K562 (cell line): ENCODE results near the gene SSTR5. TPM values are rescaled to one million over a fixed set of nuclear protein-coding genes. Genes with fewer than 3 reads are reported as not detected.

Experiments
- ATAC-seq: fragments of 200-7000 bp; cut with Tn5 transposase; 3 replicates; pipeline ENCODE4 v1.9.1; 2020; ENCODE audit warnings: moderate library complexity
- BruUV-seq: library from RNA; stranded (reverse); fragments of 400-500 nt; replicated peaks from 2 replicates; lab custom pipeline; 2021; lab: Mats Ljungman, UMichigan
- CTCF ChIA-PET: fragments of 300-600 bp; formaldehyde crosslinking; extraction: SDS; loops from one replicate; lab custom pipeline; 2021; ENCODE audit warnings: low intra/inter-chr PET ratio; lab: Yijun Ruan, JAX
- POLR2A ChIA-PET: fragments of 300-600, 350-650 bp; sonication (Branson Sonifier 250); formaldehyde crosslinking; extraction: SDS; loops from one replicate; lab custom pipeline; 2021; ENCODE audit warnings: antibody characterized with exemption, inconsistent platforms; lab: Yijun Ruan, JAX
- DNase-seq, 4 experiments: peaks; one replicate each; pipeline versions ENCODE4 v3.0.0 to v3.0.0-alpha.2; 2011 to 2018; ENCODE audit warnings: low spot score in 3 of 4, mixed read lengths in 3 of 4; ENCODE audit errors: extremely low read depth in 1 of 4
- FAIRE-seq: peaks from 2 replicates; lab custom pipeline; 2011; peaks lifted over from hg19 to GRCh38; lab: Jason Lieb, UNC
- H2AFZ ChIP-seq: 2 replicates; pipeline ENCODE4 v1.6.0; 2011; ENCODE audit warnings: low read depth, low read length, control low read depth, inconsistent platforms
- H3K27ac ChIP-seq: fragments of 200-600 bp; 3 replicates; pipeline ENCODE4 v1.8.0; 2011; ENCODE audit warnings: low read depth, mild to moderate bottlenecking, control low read depth, inconsistent platforms, low read length, moderate library complexity, mixed read lengths; ENCODE audit errors: extremely low read depth
- H3K27me3 ChIP-seq, 2 experiments: fragments of 300-600 bp in 1 of 2; 2 replicates in 1 of 2; 3 replicates in 1 of 2; pipeline versions ENCODE4 v1.6.0 to v1.8.0; 2011; ENCODE audit warnings: inconsistent platforms in 2 of 2, low read length in 2 of 2, mild to moderate bottlenecking in 1 of 2, mixed read lengths in 1 of 2, moderate library complexity in 1 of 2; ENCODE audit not compliant: control insufficient read depth in 2 of 2, insufficient read depth in 2 of 2
- H3K36me3 ChIP-seq: fragments of 300-600 bp; 3 replicates; pipeline ENCODE4 v1.8.0; 2011; ENCODE audit warnings: mild to moderate bottlenecking, low read length, inconsistent platforms; ENCODE audit not compliant: control insufficient read depth, insufficient read depth
- H3K4me1 ChIP-seq, 2 experiments: fragments of 200-600 bp in 1 of 2; replicated peaks in 1 of 2; 2 replicates in 1 of 2; 3 replicates in 1 of 2; pipeline versions ENCODE4 v1.5.1 to v1.8.0; 2011; ENCODE audit warnings: inconsistent platforms in 2 of 2, low read length in 2 of 2, mild to moderate bottlenecking in 1 of 2, mixed read lengths in 1 of 2, moderate library complexity in 1 of 2; ENCODE audit not compliant: control insufficient read depth in 2 of 2, insufficient read depth in 2 of 2
- H3K4me2 ChIP-seq: 2 replicates; pipeline ENCODE4 v1.6.1; 2011; ENCODE audit warnings: low read length, control low read depth, inconsistent platforms, mixed read lengths; ENCODE audit not compliant: insufficient read depth
- H3K4me3 ChIP-seq: fragments of 200-600 bp; sonication (generic), shearing (Covaris generic); 2 replicates; pipeline ENCODE4 v1.5.1; 2016; ENCODE audit warnings: control low read depth, inconsistent platforms
- H3K79me2 ChIP-seq: fragments of 200-600 bp; 3 replicates; pipeline ENCODE4 v1.8.0; 2011; ENCODE audit warnings: low read length, inconsistent platforms; ENCODE audit not compliant: control insufficient read depth, insufficient read depth
- H3K9ac ChIP-seq, 2 experiments: 2 replicates each; pipeline versions ENCODE4 v1.6.0 to v1.6.1; 2011; ENCODE audit warnings: low read depth in 2 of 2, low read length in 2 of 2, control low read depth in 1 of 2, inconsistent platforms in 1 of 2, mild to moderate bottlenecking in 1 of 2, mixed read lengths in 1 of 2; ENCODE audit not compliant: insufficient read depth in 1 of 2
- H3K9me1 ChIP-seq: one replicate; pipeline ENCODE4 v1.6.0; 2011; ENCODE audit warnings: inconsistent platforms, mild to moderate bottlenecking, low read length, moderate library complexity; ENCODE audit not compliant: control insufficient read depth, insufficient read depth
- H3K9me3 ChIP-seq: replicated peaks from 2 replicates; pipeline ENCODE4 v1.5.1; 2011; ENCODE audit warnings: low read depth, low read length, inconsistent platforms; ENCODE audit not compliant: control insufficient read depth, insufficient read depth
- H4K20me1 ChIP-seq: replicated peaks from 2 replicates; pipeline ENCODE4 v1.6.1; 2011; ENCODE audit warnings: low read length, inconsistent platforms, mixed read lengths; ENCODE audit not compliant: control insufficient read depth, insufficient read depth
- ATF7 ChIP-seq: fragments of 450-650 bp; IDR thresholded peaks from 2 replicates; pipeline ENCODE4 v1.7.1; 2014; ENCODE audit warnings: mild to moderate bottlenecking, moderate library complexity
- E2F1 ChIP-seq: sonication (generic); formaldehyde crosslinking; IDR thresholded peaks from 2 replicates; pipeline ENCODE4 v1.8.1; 2023; ENCODE audit warnings: mild to moderate bottlenecking, missing genetic modification reagents, moderate library complexity
- EHMT2 ChIP-seq: fragments of 450-650 bp; IDR thresholded peaks from 2 replicates; pipeline ENCODE4 v1.6.1; 2018; ENCODE audit warnings: antibody characterized with exemption
- FOXK1 ChIP-seq: sonication (generic); formaldehyde crosslinking; IDR thresholded peaks from 2 replicates; pipeline ENCODE4 v1.8.0; 2022; ENCODE audit warnings: missing genetic modification reagents, mild to moderate bottlenecking, borderline replicate concordance
- HDGF ChIP-seq: fragments of 450-650 bp; IDR thresholded peaks from 2 replicates; pipeline ENCODE4 v1.6.1; 2016
- JUNB ChIP-seq: fragments of 450-650 bp; formaldehyde crosslinking; conservative IDR thresholded peaks from 2 replicates; pipeline ENCODE4 v1.4.0; 2020; ENCODE audit warnings: mild to moderate bottlenecking
- MAX ChIP-seq: sonication (generic); formaldehyde crosslinking; IDR thresholded peaks from 2 replicates; pipeline ENCODE4 v1.9.0; 2022; ENCODE audit warnings: mild to moderate bottlenecking, missing genetic modification reagents
- PHTF2 ChIP-seq: fragments of 250-450 bp; sonication (Bioruptor Pico); IDR thresholded peaks from 2 replicates; pipeline ENCODE4 v1.5.0; 2021; ENCODE audit warnings: mild to moderate bottlenecking
- POLR2H ChIP-seq: IDR thresholded peaks from 2 replicates; pipeline ENCODE4 v1.6.1; 2016; ENCODE audit warnings: missing genetic modification characterization, low read depth, mild to moderate bottlenecking, control low read depth, missing compliant biosample characterization, moderate library complexity
- SMAD4 ChIP-seq: fragments of 250-450 bp; sonication (Bioruptor Pico); conservative IDR thresholded peaks from 2 replicates; pipeline ENCODE4 v1.8.0; 2021; ENCODE audit warnings: inconsistent platforms, mild to moderate bottlenecking, moderate library complexity
- SRSF1 ChIP-seq: fragments of 200-400 bp; formaldehyde crosslinking; IDR thresholded peaks from 2 replicates; pipeline ENCODE4 v1.6.1; 2017; ENCODE audit warnings: mild to moderate bottlenecking, low read depth, low read length, moderate library complexity
- TAF15 ChIP-seq: fragments of 200-400 bp; formaldehyde crosslinking; IDR thresholded peaks from 2 replicates; pipeline ENCODE4 v1.6.1; 2017; ENCODE audit warnings: mild to moderate bottlenecking, low read depth, low read length, moderate library complexity
- TBL1XR1 ChIP-seq, 2 experiments: IDR thresholded peaks; 2 replicates each; pipeline ENCODE4 v1.6.1; 2012; ENCODE audit warnings: improper control_type of control experiment in 2 of 2, low read length in 2 of 2, mild to moderate bottlenecking in 1 of 2
- TEAD1 ChIP-seq, 2 experiments: fragments of 450-650 bp in 1 of 2; sonication (generic) in 1 of 2; formaldehyde crosslinking; IDR thresholded peaks; 2 replicates each; pipeline versions ENCODE4 v1.4.0 to v1.8.0; 2020 to 2022; ENCODE audit warnings: mild to moderate bottlenecking in 2 of 2, missing genetic modification reagents in 1 of 2
- UBTF ChIP-seq, 2 experiments: IDR thresholded peaks; 2 replicates each; pipeline ENCODE4 v1.6.1; 2012; ENCODE audit warnings: improper control_type of control experiment in 2 of 2, low read depth in 2 of 2, low read length in 2 of 2, borderline replicate concordance in 1 of 2
- YY1 ChIP-seq, 3 experiments: IDR thresholded peaks; 2 replicates each; pipeline ENCODE4 v1.6.1; 2011; ENCODE audit warnings: low read length in 2 of 3, mild to moderate bottlenecking in 2 of 3, moderate library complexity in 2 of 3, borderline replicate concordance in 1 of 3, control low read depth in 1 of 3, low read depth in 1 of 3; ENCODE audit not compliant: insufficient read depth in 3 of 3, insufficient replicate concordance in 2 of 3, control insufficient read depth in 1 of 3, insufficient read length in 1 of 3; ENCODE audit errors: extremely low read depth in 1 of 3
- ZNF146 ChIP-seq: IDR thresholded peaks from one replicate; pipeline ENCODE4 v1.6.1; 2018; ENCODE audit warnings: missing compliant biosample characterization; ENCODE audit not compliant: unreplicated experiment
- ZNF668 ChIP-seq: fragments of 250-450 bp; sonication (Bioruptor Pico); IDR thresholded peaks from 2 replicates; pipeline ENCODE4 v1.8.0; 2022; ENCODE audit warnings: mild to moderate bottlenecking, inconsistent platforms
- WGBS: fragments of 100-300 bp; shearing (Covaris generic); methylation state at CpG from one replicate; pipeline ENCODE4 v1.1.6; 2016; ENCODE audit warnings: low coverage, mixed read lengths; ENCODE audit not compliant: insufficient coverage; ENCODE audit errors: missing lambda C conversion rate; 5-methylcytosine and 5-hydroxymethylcytosine counted together
- in situ Hi-C: fragments of 300-500 bp; cut with MboI; formaldehyde crosslinking; loops from 4 replicates; pipeline ENCODE4 v1.15.0; 2018; ENCODE audit warnings: inconsistent platforms, mixed read lengths
- intact Hi-C: fragments of 100-400 bp; cut with micrococcal nuclease; formaldehyde crosslinking; loops from 2 replicates; pipeline ENCODE4 v1.14.2; 2022
- polyA plus RNA-seq, 8 experiments: library from polyadenylated mRNA; depleted of rRNA in 4 of 8; stranded (reverse) in 5 of 8; unstranded in 3 of 8; fragments of >200 nt; fragmentation: Nextera tagmentation in 2 of 8; fragmentation: Illumina TruSeq in 1 of 8; extraction: Ambion mirVana in 2 of 8; extraction: Trizol in 1 of 8; gene quantifications; 2 replicates each; pipeline versions ENCODE4 v1.2.1 to v1.2.3, GENCODE V29; 2011 to 2014; ENCODE audit warnings: inconsistent platforms in 1 of 8, missing spikeins in 1 of 8
- total RNA-seq, 7 experiments: library from RNA; depleted of rRNA in 6 of 7; stranded (reverse); fragments of >200 nt in 6 of 7; fragmentation: Illumina TruSeq in 2 of 7; extraction: Trizol in 2 of 7; gene quantifications; 2 replicates each; pipeline versions ENCODE4 v1.2.1 to v1.2.3, GENCODE V29; 2011 to 2021; ENCODE audit warnings: low replicate concordance in 1 of 7

The SSTR5 gene
- total and polyA plus RNA-seq, 9 of the 15 experiments (the other 6 are each of a cell fraction or from before 2014, with no cell fraction given) = not detected

- WGBS = 7% methylated on average over 32 of the region's 38 CpGs
- CTCF ChIA-PET = no interaction called here
- TF ChIP-seq TAF15 (no peak), E2F1 (no peak), SRSF1 (no peak), UBTF (IDR thresholded peaks at IDR 0.05; ENCODE audit: borderline replicate concordance in 1 of 2, low read depth in 2 of 2, low read length in 2 of 2) (no peak), YY1 (IDR thresholded peaks at IDR 0.05; ENCODE audit: borderline replicate concordance in 1 of 3, control insufficient read depth in 1 of 3, extremely low read depth in 1 of 3, insufficient read depth in 3 of 3, insufficient read length in 1 of 3, insufficient replicate concordance in 2 of 3, low read depth in 1 of 3, low read length in 2 of 3) (no peak), POLR2H (no peak), TBL1XR1 (IDR thresholded peaks at IDR 0.05; ENCODE audit: low read length in 2 of 2) (no peak), SMAD4 (no peak), TEAD1 (CRISPR knock-in tag; IDR thresholded peaks at IDR 0.05) (no peak), HDGF (no peak), PHTF2 (CRISPR knock-in tag) (no peak), ATF7 (no peak), EHMT2 (no peak), JUNB (CRISPR knock-in tag) (no peak), ZNF668 (CRISPR knock-in tag) (no peak), MAX (no peak), FOXK1 (CRISPR knock-in tag) (no peak), ZNF146 (no peak)
Observed at GRCh38 chr16:1089822-1090619, 17.5 kb downstream of the SSTR5 start.

More at GRCh38 chr16:1089822-1090619, 17.5 kb downstream of the SSTR5 start:
- ATAC-seq = peak; percentile 41; the same call in 1 of the 3 replicates
- 0 out of 2 replicates have a peak, but pooled peaks cover under 1% of the 10 kb centered on the region for H4K20me1 ChIP-seq
- peaks cover 6 to 29% of the 10 kb centered on the region in 2 experiments; a peak in 4 of 5 replicates for H3K27me3 ChIP-seq
- H3K9ac ChIP-seq = no peak overlapping the region
- peaks cover 0 to 44% of the 10 kb centered on the region in 2 experiments; a peak in 2 of 5 replicates for H3K4me1 ChIP-seq
- H3K27ac ChIP-seq = no peak overlapping the region
- H3K79me2 ChIP-seq = no peaks in the 10 kb centered on the region
- no TSS peak for BruUV-seq
- FAIRE-seq = no peak
- H3K4me2 ChIP-seq = no peak overlapping the region
- H3K4me3 ChIP-seq = no peak overlapping the region
- POLR2A ChIA-PET = no interaction called here
- H3K36me3 ChIP-seq = no peaks in the 10 kb centered on the region
- H3K9me3 ChIP-seq = peaks cover 3% of the 10 kb centered on the region; the same call in 1 of the 2 replicates
- DNase-seq = peak in 3 of 4 experiments; percentile 19 to 54 (median 48)
- no peaks in the 10 kb centered on the region for H3K9me1 ChIP-seq
- in situ Hi-C loops (no loop called here), intact Hi-C loops (no loop called here)
- H2AFZ ChIP-seq = no peak overlapping the region
